Gastrocnemius medialis (tissue), 4 donors: ENCODE results near the gene CUX1. TPM values are rescaled to one million over a fixed set of nuclear protein-coding genes. Genes with fewer than 3 reads are reported as not detected.

Source experiments
- ATAC-seq, 2 donors: fragments of 150-250 bp; one replicate each; pipeline ENCODE4 v1.9.1; 2016
- DNase-seq, 2 donors: peaks; one replicate each; pipeline ENCODE4 v3.0.0-alpha.2; 2019
- H3K27ac ChIP-seq, 4 donors: fragments of 200-600 bp; sonication (generic); 1 replicate in 1 of 4; 2 replicates in 3 of 4; pipeline ENCODE4 v1.5.1; 2016 to 2018; ENCODE audit warnings: mild to moderate bottlenecking in 2 of 4, moderate library complexity in 1 of 4
- H3K27me3 ChIP-seq, 3 donors: fragments of 200-600 bp; sonication (generic) in 2 of 3; 1 replicate in 1 of 3; 2 replicates in 2 of 3; pipeline versions ENCODE4 v1.5.1 to v1.6.0; 2016 to 2019; ENCODE audit warnings: mild to moderate bottlenecking in 1 of 3, moderate library complexity in 1 of 3
- H3K36me3 ChIP-seq, 2 donors: fragments of 200-600 bp; sonication (generic) in 1 of 2; one replicate each; pipeline ENCODE4 v1.5.1; 2017 to 2018
- H3K4me1 ChIP-seq, 2 donors: fragments of 200-600 bp; sonication (generic) in 1 of 2; one replicate each; pipeline ENCODE4 v1.5.1; 2016 to 2017; ENCODE audit warnings: mild to moderate bottlenecking in 2 of 2
- H3K4me3 ChIP-seq, 4 donors: fragments of 200-600 bp; sonication (generic) in 3 of 4; 1 replicate in 1 of 4; 2 replicates in 3 of 4; pipeline ENCODE4 v1.5.1; 2016 to 2019; ENCODE audit warnings: mild to moderate bottlenecking in 2 of 4
- H3K9me3 ChIP-seq, 3 donors: fragments of 200-600 bp; sonication (generic) in 2 of 3; 1 replicate in 1 of 3; 2 replicates in 2 of 3; pipeline ENCODE4 v1.5.1; 2016 to 2019
- POLR2A ChIP-seq, 2 donors: fragments of 450-650 bp; IDR thresholded peaks; one replicate each; pipeline ENCODE4 v1.6.1; 2017; ENCODE audit warnings: antibody characterized with exemption in 2 of 2, mild to moderate bottlenecking in 2 of 2, moderate library complexity in 2 of 2
- in situ Hi-C, 4 donors: fragments of 200-750 bp; cut with MboI; loops; one replicate each; pipeline versions ENCODE4 v1.15.0 to v1.8.0; 2017; ENCODE audit warnings: low sequenced_read_pairs in 4 of 4
- intact Hi-C: fragments of 100-400 bp; cut with DNase I; formaldehyde crosslinking; loops from one replicate; pipeline ENCODE4 v1.15.1; 2023; ENCODE audit warnings: low total_unique reads
- total RNA-seq, 4 donors: library from RNA; depleted of rRNA; stranded (reverse); fragments of >200 nt; gene quantifications; one replicate each; pipeline versions ENCODE4 v1.1.0 to v1.2.3, GENCODE V29; 2016
- TF ChIP-seq, protein P1 (sequence below), 5 experiments: fragments of 450-650 bp in 3 of 5; fragments of 200-600 bp in 2 of 5; sonication (generic) in 2 of 5; IDR thresholded peaks in 4 of 5; conservative IDR thresholded peaks in 1 of 5; 1 replicate in 4 of 5; 2 replicates in 1 of 5; pipeline ENCODE4 v1.5.1; 2016 to 2019; ENCODE audit warnings: antibody characterized with exemption in 5 of 5, mild to moderate bottlenecking in 3 of 5, moderate library complexity in 3 of 5

CUX1 gene
- total RNA-seq, 4 donors from 2014 or later = 44.1 to 57.9 (median 54.9) TPM

- in situ Hi-C loops = no loop called here
- ATAC-seq (peak; percentile 89 to 90), DNase-seq (peak; percentile 95 to 96)
- H3K27ac ChIP-seq = peak overlapping the region; percentile 92 to 97 (median 93)
- H3K27me3 ChIP-seq = no peaks in the 10 kb centered on the region
- intact Hi-C loops = loop anchor here (1.0 to 2.0 kb wide), 2 partner anchors 23 to 41 kb away; no protein-coding TSS in a partner anchor
- peaks cover 0 to 9% of the 10 kb centered on the region in 2 donors for H3K36me3 ChIP-seq
- H3K4me3 ChIP-seq = peak overlapping the region in 1 of 4 donors; percentile 20
- TF ChIP-seq, protein P1, sequence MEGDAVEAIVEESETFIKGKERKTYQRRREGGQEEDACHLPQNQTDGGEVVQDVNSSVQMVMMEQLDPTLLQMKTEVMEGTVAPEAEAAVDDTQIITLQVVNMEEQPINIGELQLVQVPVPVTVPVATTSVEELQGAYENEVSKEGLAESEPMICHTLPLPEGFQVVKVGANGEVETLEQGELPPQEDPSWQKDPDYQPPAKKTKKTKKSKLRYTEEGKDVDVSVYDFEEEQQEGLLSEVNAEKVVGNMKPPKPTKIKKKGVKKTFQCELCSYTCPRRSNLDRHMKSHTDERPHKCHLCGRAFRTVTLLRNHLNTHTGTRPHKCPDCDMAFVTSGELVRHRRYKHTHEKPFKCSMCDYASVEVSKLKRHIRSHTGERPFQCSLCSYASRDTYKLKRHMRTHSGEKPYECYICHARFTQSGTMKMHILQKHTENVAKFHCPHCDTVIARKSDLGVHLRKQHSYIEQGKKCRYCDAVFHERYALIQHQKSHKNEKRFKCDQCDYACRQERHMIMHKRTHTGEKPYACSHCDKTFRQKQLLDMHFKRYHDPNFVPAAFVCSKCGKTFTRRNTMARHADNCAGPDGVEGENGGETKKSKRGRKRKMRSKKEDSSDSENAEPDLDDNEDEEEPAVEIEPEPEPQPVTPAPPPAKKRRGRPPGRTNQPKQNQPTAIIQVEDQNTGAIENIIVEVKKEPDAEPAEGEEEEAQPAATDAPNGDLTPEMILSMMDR (IDR thresholded peaks at IDR 0.05 in 4 of 5, conservative IDR thresholded peaks at IDR 0.05 in 1 of 5) = peak in 3 of 5 experiments; percentile 19 to 24 (median 23)
- peak in 1 of 2 donors; percentile 44 for TF ChIP-seq POLR2A (IDR thresholded peaks at IDR 0.05)
- H3K4me1 ChIP-seq = peaks cover 45 to 46% of the 10 kb centered on the region in 2 donors
- no peaks in the 10 kb centered on the region for H3K9me3 ChIP-seq
These were observed 94.6 kb downstream of the CUX1 start for GRCh38 chr7:101911800-101912715.

- in situ Hi-C loops = no loop called here
- Histone ChIP-seq H3K9me3 (no peaks in the 10 kb centered on the region), H3K36me3 (peaks cover 0 to 15% of the 10 kb centered on the region in 2 donors), H3K4me1 (peaks cover 42 to 45% of the 10 kb centered on the region in 2 donors), H3K27me3 (no peaks in the 10 kb centered on the region), H3K4me3 (no peak overlapping the region), H3K27ac (peak overlapping the region; percentile 92 to 97 (median 93))
- intact Hi-C loops = loop anchor here (1.0 to 2.0 kb wide), 2 partner anchors 23 to 40 kb away; no protein-coding TSS in a partner anchor
- no peak for TF ChIP-seq POLR2A (IDR thresholded peaks at IDR 0.05)
- DNase-seq (peak in 1 of 2 donors; percentile 15), ATAC-seq (no peak)
These were observed 95.3 kb downstream of the CUX1 start for GRCh38 chr7:101912716-101913110.

DNA sequence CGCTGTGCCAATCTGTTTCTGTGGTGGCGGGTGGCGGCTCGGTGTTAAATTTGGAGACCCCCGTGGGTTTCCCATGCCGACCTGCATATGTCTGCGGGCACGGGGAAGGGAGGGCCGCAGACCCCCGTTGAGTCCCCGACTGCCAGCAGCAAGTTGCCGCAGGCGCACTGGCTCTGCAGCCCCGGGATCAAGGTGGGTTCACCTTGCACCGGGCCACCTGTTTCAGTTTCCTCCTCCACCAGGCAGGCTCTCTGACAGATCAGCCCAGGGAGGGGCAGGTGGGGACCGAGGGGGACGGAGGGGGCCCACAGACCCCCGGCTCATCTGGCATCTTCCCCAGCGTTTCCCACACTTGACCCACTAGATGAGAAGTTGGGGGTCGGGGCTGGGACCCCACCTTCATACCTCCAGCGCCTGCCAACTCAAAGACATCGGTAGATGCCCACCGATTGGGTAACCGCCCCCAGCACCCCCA lies 95.9 kb downstream of the CUX1 start:
- no peak overlapping the region for H3K4me3 ChIP-seq
- peak in 1 of 2 donors; percentile 27 for DNase-seq
- in situ Hi-C loops = no loop called here

GRCh38 chr7:101913851-101914250 lies 96.4 kb downstream of the CUX1 start:
- H3K27me3 ChIP-seq = no peaks in the 10 kb centered on the region
- no peak for ATAC-seq
- intact Hi-C loops (loop anchor here (2.0 kb wide), 1 partner anchor 39 kb away; no protein-coding TSS in a partner anchor), in situ Hi-C loops (no loop called here)
- peak in 1 of 2 donors; percentile 4 for DNase-seq
- H3K36me3 ChIP-seq = peaks cover 0 to 15% of the 10 kb centered on the region in 2 donors
- peak overlapping the region in 1 of 4 donors; percentile 14 for H3K4me3 ChIP-seq
- TF ChIP-seq POLR2A (IDR thresholded peaks at IDR 0.05) = no peak
- peaks cover 42 to 45% of the 10 kb centered on the region in 2 donors for H3K4me1 ChIP-seq
- H3K9me3 ChIP-seq = no peaks in the 10 kb centered on the region
- H3K27ac ChIP-seq = peak overlapping the region; percentile 92 to 97 (median 93)

More for the DNA sequence above, 95.9 kb downstream of the CUX1 start:
- Histone ChIP-seq H3K27ac (peak overlapping the region; percentile 92 to 97 (median 93)), H3K9me3 (no peaks in the 10 kb centered on the region), H3K27me3 (no peaks in the 10 kb centered on the region), H3K36me3 (peaks cover 0 to 15% of the 10 kb centered on the region in 2 donors), H3K4me1 (peaks cover 42 to 45% of the 10 kb centered on the region in 2 donors)
- TF ChIP-seq, protein P1 (IDR thresholded peaks at IDR 0.05 in 4 of 5, conservative IDR thresholded peaks at IDR 0.05 in 1 of 5) = no peak
- no peak for TF ChIP-seq POLR2A (IDR thresholded peaks at IDR 0.05)
- ATAC-seq = no peak
- intact Hi-C loops = loop anchor here (2.0 kb wide), 1 partner anchor 40 kb away; no protein-coding TSS in a partner anchor

GRCh38 chr7:101915000-101915399 lies 97.6 kb downstream of the CUX1 start:
- ATAC-seq (peak; percentile 49 to 50), DNase-seq (peak; percentile 59 to 76)
- in situ Hi-C loops = no loop called here
- Histone ChIP-seq H3K36me3 (peaks cover 0 to 15% of the 10 kb centered on the region in 2 donors), H3K4me3 (peak overlapping the region in 1 of 4 donors; percentile 5), H3K27ac (peak overlapping the region; percentile 92 to 97 (median 93)), H3K9me3 (no peaks in the 10 kb centered on the region), H3K4me1 (peaks cover 42 to 45% of the 10 kb centered on the region in 2 donors), H3K27me3 (no peaks in the 10 kb centered on the region)
- TF ChIP-seq, protein P1 (IDR thresholded peaks at IDR 0.05 in 4 of 5, conservative IDR thresholded peaks at IDR 0.05 in 1 of 5) = no peak
- no peak for TF ChIP-seq POLR2A (IDR thresholded peaks at IDR 0.05)
- intact Hi-C loops = no loop called here
